Measurements from ENCODE around the gene GPRIN3.
"Not testable (repeated sequence)": the region's sequence is repeated elsewhere in the genome, so short reads cannot be mapped to it uniquely, and the experiment has no call there.

GPRIN3 gene

GRCh38 chr4:89257376-89257775 is 50.2 kb downstream of the GPRIN3 start:
- no peak for DNase-seq (ENCODE audit: low read depth in 1 of 2, low spot score in 1 of 2)

GRCh38 chr4:89256203-89256800 is 51.3 kb downstream of the GPRIN3 start:
- DNase-seq (ENCODE audit: low read depth in 1 of 2, low spot score in 1 of 2): no peak

- no peak for DNase-seq (ENCODE audit: low read depth in 1 of 2, low spot score in 1 of 2)
Observed at GRCh38 chr4:89254847-89255246, 52.8 kb downstream of the GPRIN3 start.

- not testable (repeated sequence) for DNase-seq (ENCODE audit: low read depth in 1 of 2, low spot score in 1 of 2)
Observed at GRCh38 chr4:89254347-89254746, 53.3 kb downstream of the GPRIN3 start.

- DNase-seq (ENCODE audit: low read depth in 1 of 2, low spot score in 1 of 2): no peak
Observed at GRCh38 chr4:89253935-89254334, 53.7 kb downstream of the GPRIN3 start.

GRCh38 chr4:89253311-89253710 is 54.3 kb downstream of the GPRIN3 start:
- no peak for DNase-seq (ENCODE audit: low read depth in 1 of 2, low spot score in 1 of 2)

GRCh38 chr4:89251396-89251795 is 56.2 kb downstream of the GPRIN3 start:
- no peak for DNase-seq (ENCODE audit: low read depth in 1 of 2, low spot score in 1 of 2)

- DNase-seq (ENCODE audit: low read depth in 1 of 2, low spot score in 1 of 2): no peak
Observed at GRCh38 chr4:89249716-89250361, 57.8 kb downstream of the GPRIN3 start.

- no peak for DNase-seq (ENCODE audit: low read depth in 1 of 2, low spot score in 1 of 2)
Observed at GRCh38 chr4:89249313-89249712, 58.3 kb downstream of the GPRIN3 start.

GRCh38 chr4:89248879-89249281 is 58.7 kb downstream of the GPRIN3 start:
- no peak for DNase-seq (ENCODE audit: low read depth in 1 of 2, low spot score in 1 of 2)

- DNase-seq (ENCODE audit: low read depth in 1 of 2, low spot score in 1 of 2): no peak
Observed at GRCh38 chr4:89247951-89248350, 59.6 kb downstream of the GPRIN3 start.

- DNase-seq (ENCODE audit: low read depth in 1 of 2, low spot score in 1 of 2): no peak
Observed at GRCh38 chr4:89245459-89245858, 62.1 kb downstream of the GPRIN3 start.

GRCh38 chr4:89243733-89244252 is 63.8 kb downstream of the GPRIN3 start:
- no peak for DNase-seq (ENCODE audit: low read depth in 1 of 2, low spot score in 1 of 2)

GRCh38 chr4:89242864-89243732 is 64.5 kb downstream of the GPRIN3 start:
- no peak for DNase-seq (ENCODE audit: low read depth in 1 of 2, low spot score in 1 of 2)

- DNase-seq (ENCODE audit: low read depth in 1 of 2, low spot score in 1 of 2): no peak
Observed at GRCh38 chr4:89242216-89242615, 65.4 kb downstream of the GPRIN3 start.

- DNase-seq (ENCODE audit: low read depth in 1 of 2, low spot score in 1 of 2): no peak
Observed at GRCh38 chr4:89230271-89230670, 77.3 kb downstream of the GPRIN3 start.

- peak; percentile 40 to 49 for DNase-seq (ENCODE audit: low read depth in 1 of 2, low spot score in 1 of 2)
Observed at GRCh38 chr4:89226665-89227574, 80.7 kb downstream of the GPRIN3 start.

GRCh38 chr4:89222170-89222569 is 85.4 kb downstream of the GPRIN3 start:
- no peak for DNase-seq (ENCODE audit: low read depth in 1 of 2, low spot score in 1 of 2)

- DNase-seq (ENCODE audit: low read depth in 1 of 2, low spot score in 1 of 2): no peak
Observed at GRCh38 chr4:89221167-89221867, 86.3 kb downstream of the GPRIN3 start.

GRCh38 chr4:89218587-89218986 is 89.0 kb downstream of the GPRIN3 start:
- DNase-seq (ENCODE audit: low read depth in 1 of 2, low spot score in 1 of 2): no peak

Measured in stimulated activated CD4-positive, alpha-beta T cell treated with anti-CD3 and anti-CD28 coated beads, Interleukin-15, amount 100 ng/mL, for 1 hour (primary cell).